GM15510 (cell line): ENCODE results near the gene MGAT4B.

Experiments
- POLR2A ChIP-seq: IDR thresholded peaks from 3 replicates; pipeline ENCODE4 v1.6.1; 2011; ENCODE audit warnings: borderline replicate concordance; ENCODE audit not compliant: insufficient read length; ENCODE audit errors: extremely low read depth

MGAT4B gene

GRCh38 chr5:179818746-179819295 lies 12.2 kb upstream of the MGAT4B start:
- TF ChIP-seq POLR2A, result peak; percentile 69

- no peak for TF ChIP-seq POLR2A
These were observed 11.5 kb upstream of the MGAT4B start for GRCh38 chr5:179817890-179818745.

- TF ChIP-seq POLR2A, result no peak
These were observed 10.8 kb upstream of the MGAT4B start for GRCh38 chr5:179817470-179817840.

GRCh38 chr5:179816796-179817469 lies 10.3 kb upstream of the MGAT4B start:
- no peak for TF ChIP-seq POLR2A

GRCh38 chr5:179816401-179816795 lies 9.7 kb upstream of the MGAT4B start:
- TF ChIP-seq POLR2A, result no peak

GRCh38 chr5:179815491-179816249 lies 9.0 kb upstream of the MGAT4B start:
- TF ChIP-seq POLR2A, result no peak

- TF ChIP-seq POLR2A, result no peak
These were observed 7.4 kb upstream of the MGAT4B start for GRCh38 chr5:179814090-179814489.

GRCh38 chr5:179812997-179813607 lies 6.4 kb upstream of the MGAT4B start:
- no peak for TF ChIP-seq POLR2A

GRCh38 chr5:179812135-179812825 lies 5.6 kb upstream of the MGAT4B start:
- TF ChIP-seq POLR2A, result no peak

- no peak for TF ChIP-seq POLR2A
These were observed 977 bp downstream of the MGAT4B start for GRCh38 chr5:179805529-179806249.

- TF ChIP-seq POLR2A, result no peak
These were observed 1.6 kb downstream of the MGAT4B start for GRCh38 chr5:179805070-179805528.

- no peak for TF ChIP-seq POLR2A
These were observed 2.1 kb downstream of the MGAT4B start for GRCh38 chr5:179804555-179804947.
